Renal cortex interstitium (tissue), 11 donors: Measurements from ENCODE around the gene ATP2A2. TPM values are rescaled to one million over a fixed set of nuclear protein-coding genes. Genes with fewer than 3 reads are reported as not detected.
"Not testable (repeated sequence)": the region's sequence is repeated elsewhere in the genome, so short reads cannot be mapped to it uniquely, and the experiment has no call there.

Source experiments
- DNase-seq, 11 donors: peaks; one replicate each; pipeline ENCODE4 v3.0.0-alpha.2; 2013; ENCODE audit warnings: low read depth in 9 of 11, low spot score in 4 of 11; ENCODE audit errors: extremely low read depth in 1 of 11
- polyA plus RNA-seq, 3 donors: library from polyadenylated mRNA; unstranded; fragments of 120-200 nt; gene quantifications; one replicate each; pipeline ENCODE4 v1.2.1, GENCODE V29; 2013; ENCODE audit not compliant: insufficient read length in 3 of 3

Gene ATP2A2
- polyA plus RNA-seq, 3 donors: 157 to 168 (median 162) TPM

GRCh38 chr12:110349514-110350151, 68.6 kb downstream of the ATP2A2 start:
- DNase-seq: no peak

GRCh38 chr12:110351119-110351518, 70.1 kb downstream of the ATP2A2 start:
- no peak for DNase-seq

DNA sequence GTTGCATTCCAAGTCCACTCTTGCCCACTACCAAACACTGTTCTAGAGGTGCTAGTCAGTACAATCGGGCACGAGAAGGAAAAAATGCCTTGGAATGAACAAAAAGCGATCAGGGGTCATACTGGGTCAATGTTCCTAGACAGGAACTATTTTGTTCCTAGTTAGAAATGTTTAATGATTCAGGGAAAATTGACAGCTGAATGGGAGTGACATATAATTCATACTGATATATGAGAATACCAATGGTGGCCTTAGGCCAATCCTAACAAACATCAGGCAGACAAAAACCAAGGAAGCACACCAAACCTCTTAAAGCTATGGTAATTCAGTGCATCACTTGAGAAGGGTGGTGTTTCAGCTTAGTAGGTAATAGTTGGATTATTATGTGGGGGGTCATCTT, 71.4 kb downstream of the ATP2A2 start:
- no peak for DNase-seq

GRCh38 chr12:110353211-110353965, 72.3 kb downstream of the ATP2A2 start:
- DNase-seq: no peak

GRCh38 chr12:110354172-110354780, 73.2 kb downstream of the ATP2A2 start:
- DNase-seq: no peak

DNA sequence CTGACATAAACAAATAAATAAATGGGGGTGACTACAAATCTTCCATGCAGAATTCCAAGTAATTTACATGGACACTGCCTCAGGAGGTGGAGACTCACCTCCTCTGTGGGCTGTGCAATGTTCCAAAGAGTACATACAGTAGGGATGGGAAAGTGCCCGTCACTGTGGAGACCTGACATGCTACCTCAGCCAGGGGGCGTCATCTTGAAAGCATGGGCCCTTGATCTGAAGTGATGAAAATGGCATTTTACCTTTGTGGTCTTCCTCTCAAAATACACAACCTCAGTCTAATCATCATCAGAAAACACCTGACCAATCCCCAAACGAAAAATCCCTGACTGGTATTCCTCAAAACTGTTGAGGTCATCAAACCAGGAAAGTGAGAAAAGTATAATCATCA, 74.0 kb downstream of the ATP2A2 start:
- no peak for DNase-seq

DNA sequence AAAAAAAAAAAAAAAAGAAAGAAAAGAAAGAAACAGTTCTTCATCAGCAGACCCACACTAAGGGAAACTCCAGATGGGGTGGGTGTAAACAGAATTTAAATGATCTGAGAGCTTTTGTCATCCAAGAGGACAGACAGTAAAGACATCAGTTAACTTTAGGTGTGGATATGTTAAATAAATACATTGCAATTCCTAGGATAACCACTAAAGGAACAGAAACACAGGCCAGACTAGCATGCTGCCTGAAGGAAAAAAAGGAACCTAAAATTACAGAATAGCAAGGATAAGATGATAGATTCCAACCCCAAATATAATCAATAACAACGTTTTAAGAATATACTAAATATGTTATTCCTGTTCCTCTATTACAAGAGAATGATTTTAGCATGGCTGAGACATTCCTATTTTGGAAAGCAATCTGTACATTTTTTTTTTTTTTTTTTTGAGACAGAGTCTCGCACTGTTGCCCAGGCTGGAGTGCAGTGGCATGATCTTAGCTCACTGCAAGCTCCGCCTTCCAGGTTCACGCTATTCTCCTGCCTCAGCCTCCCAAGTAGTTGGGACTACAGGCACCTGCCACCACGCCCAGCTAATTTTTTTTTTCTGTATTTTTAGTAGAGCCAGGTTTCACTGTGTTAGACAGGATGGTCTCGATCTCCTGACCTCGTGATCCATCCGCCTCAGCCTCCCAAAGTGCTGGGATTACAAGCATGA, 77.5 kb downstream of the ATP2A2 start:
- not testable (repeated sequence) for DNase-seq

DNA sequence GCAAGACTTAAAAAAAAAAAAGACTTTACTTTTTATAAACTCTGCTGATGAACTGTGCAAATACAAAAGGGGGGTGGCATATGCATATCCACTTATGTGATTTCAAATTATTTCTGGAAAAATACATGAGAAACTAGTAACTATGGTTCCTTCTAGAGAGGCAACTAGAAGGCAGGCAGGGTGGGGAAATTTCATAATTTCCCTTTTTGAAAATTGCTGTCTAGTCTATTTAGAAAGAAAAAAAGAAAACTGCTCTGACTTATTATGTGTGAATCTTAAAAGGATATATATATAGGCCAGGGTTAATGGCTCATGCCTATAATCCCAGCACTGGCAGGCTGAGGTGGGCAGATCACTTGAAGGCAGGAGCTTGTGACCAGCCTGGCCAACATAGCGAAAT, 80.2 kb downstream of the ATP2A2 start:
- DNase-seq: no peak

- DNase-seq: no peak
These were observed 84.7 kb downstream of the ATP2A2 start for GRCh38 chr12:110365489-110366320.

GRCh38 chr12:110366321-110367142, 85.5 kb downstream of the ATP2A2 start:
- DNase-seq: no peak

DNA sequence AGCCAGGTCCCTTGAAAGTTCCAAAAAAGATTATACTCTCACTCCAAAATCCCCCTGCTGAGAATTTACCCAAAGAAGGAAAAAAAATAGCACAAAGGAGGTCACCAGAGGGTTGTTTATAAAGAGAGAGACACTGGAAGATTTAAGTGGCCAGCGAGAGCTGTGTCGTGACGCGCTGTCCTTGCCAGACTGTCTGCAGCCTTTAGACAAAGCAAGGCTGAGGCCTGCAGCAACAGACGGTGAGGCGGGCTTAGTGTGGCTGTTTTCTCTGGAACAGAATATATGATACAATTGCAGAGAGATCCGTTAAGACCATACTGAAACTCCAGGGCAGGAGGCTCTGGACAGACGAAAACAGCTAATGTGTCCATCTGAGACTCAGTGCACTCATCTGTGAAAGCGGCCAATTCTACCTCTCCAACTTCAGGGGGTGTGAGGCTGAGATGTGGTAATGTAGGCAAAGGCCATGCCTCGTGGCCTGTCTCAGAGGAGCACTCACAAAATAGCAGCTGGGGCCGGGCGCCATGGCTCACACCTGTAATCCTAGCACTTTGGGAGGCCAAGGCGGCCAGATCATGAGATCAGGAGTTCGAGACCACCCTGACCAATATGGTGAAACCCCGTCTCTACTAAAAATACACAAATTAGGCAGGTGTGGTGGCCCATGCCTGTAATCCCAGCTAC, 86.3 kb downstream of the ATP2A2 start:
- DNase-seq: no peak

DNA sequence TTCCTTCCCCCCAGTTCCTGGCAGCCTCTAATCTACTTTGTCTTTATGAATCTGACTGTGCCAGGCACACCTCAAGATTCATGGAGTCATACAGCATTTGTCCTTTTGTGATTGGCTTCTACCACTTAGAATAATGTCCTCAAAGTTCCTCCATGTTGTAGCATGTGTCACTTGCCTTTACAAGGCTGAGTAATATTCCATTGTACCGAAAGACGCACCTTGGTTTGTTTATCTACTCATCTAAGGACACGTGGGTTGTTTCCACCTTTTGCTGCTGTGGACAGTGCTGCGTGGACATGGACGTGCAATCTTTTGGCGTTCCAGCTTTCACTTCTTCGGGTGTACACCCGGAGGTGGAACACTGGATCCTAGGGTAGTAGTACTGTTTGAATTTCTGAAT, 88.9 kb downstream of the ATP2A2 start:
- no peak for DNase-seq

- DNase-seq: no peak
These were observed 89.7 kb downstream of the ATP2A2 start for GRCh38 chr12:110370732-110371231.

DNA sequence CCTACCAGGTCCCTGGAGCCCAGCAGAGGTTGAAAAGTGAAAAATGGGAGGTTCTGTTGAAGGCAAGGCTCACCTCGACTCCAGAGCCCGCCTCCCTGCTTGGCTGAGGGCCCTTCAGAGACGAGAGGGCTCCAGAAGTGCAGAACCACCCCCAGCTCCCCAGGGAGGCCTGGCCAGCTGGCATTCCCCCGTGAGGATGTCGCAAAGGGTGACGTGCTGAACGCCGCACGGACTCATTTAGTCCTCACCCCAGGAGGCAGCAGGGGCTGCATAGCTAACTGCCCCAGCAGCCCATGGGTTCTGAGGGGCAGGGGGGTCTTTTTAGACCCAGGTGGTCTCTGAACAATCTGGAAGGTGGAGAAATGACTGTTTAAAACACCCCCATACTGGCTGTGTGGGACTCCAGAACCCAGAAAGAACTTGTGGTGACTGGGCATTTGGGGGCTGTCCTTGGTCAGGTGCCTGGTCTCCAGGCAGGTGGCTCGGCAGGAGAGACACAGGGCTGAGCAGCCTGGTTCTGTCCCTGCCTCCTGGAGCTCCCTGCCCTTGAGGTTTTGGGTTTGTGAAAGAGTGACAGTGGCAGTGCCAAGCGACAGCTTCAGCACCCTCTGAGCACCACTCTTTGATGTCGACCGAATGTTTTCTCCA, 90.5 kb downstream of the ATP2A2 start:
- no peak for DNase-seq

GRCh38 chr12:110372056-110372425, 91.0 kb downstream of the ATP2A2 start:
- DNase-seq: no peak

DNA sequence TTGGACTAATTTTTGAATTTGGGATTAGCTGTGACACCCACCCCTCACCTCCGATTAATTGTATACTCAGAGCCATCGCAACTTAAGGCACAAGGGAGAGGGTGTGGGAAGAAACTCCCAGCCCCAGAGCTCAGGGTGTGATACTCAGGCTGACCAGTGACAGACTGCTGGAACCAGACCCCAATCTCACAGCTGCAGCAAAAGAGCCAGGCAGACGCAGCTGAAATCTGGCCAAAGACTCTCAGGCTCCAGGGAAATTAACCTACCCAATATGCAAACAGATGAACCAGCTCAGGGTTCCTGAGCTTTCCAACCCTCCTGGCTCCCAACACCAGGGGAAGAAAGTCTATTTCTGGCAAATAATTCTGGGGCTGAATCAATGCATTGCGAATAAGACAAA, 92.0 kb downstream of the ATP2A2 start:
- DNase-seq: no peak

- DNase-seq: no peak
These were observed 92.4 kb downstream of the ATP2A2 start for GRCh38 chr12:110373425-110373824.
